H9 (cell line): ENCODE data around the gene FARP2. TPM values are rescaled to one million over a fixed set of nuclear protein-coding genes. Genes with fewer than 3 reads are reported as not detected.

Experiments
- DNase-seq: peaks from one replicate; pipeline ENCODE4 v3.0.0-alpha.2; 2017
- H2AFZ ChIP-seq: one replicate; pipeline ENCODE4 v1.6.1; 2013; ENCODE audit warnings: mild to moderate bottlenecking, low read length, control low read depth, moderate library complexity
- H2AK5ac ChIP-seq: 2 replicates; pipeline ENCODE4 v1.6.1; 2013; ENCODE audit warnings: low read length, control low read depth, mixed read lengths; ENCODE audit not compliant: insufficient read length
- H2BK120ac ChIP-seq: one replicate; pipeline ENCODE4 v1.6.1; 2013; ENCODE audit warnings: low read depth, mild to moderate bottlenecking, low read length, control low read depth, inconsistent platforms; ENCODE audit not compliant: poor library complexity, severe bottlenecking
- H2BK12ac ChIP-seq: 2 replicates; pipeline ENCODE4 v1.6.1; 2013; ENCODE audit warnings: low read length, control low read depth, mixed read lengths, low read depth; ENCODE audit not compliant: insufficient read length
- H2BK15ac ChIP-seq: 2 replicates; pipeline ENCODE4 v1.6.1; 2013; ENCODE audit warnings: low read depth, low read length, control low read depth
- H2BK20ac ChIP-seq: one replicate; pipeline ENCODE4 v1.6.1; 2013; ENCODE audit warnings: low read depth, mild to moderate bottlenecking, low read length, control low read depth, inconsistent platforms; ENCODE audit not compliant: poor library complexity, severe bottlenecking
- H2BK5ac ChIP-seq: 2 replicates; pipeline ENCODE4 v1.6.1; 2013; ENCODE audit warnings: low read length, control low read depth, mixed read lengths; ENCODE audit not compliant: insufficient read length
- H3K14ac ChIP-seq: 2 replicates; pipeline ENCODE4 v1.6.1; 2013; ENCODE audit warnings: low read length, control low read depth; ENCODE audit not compliant: insufficient read depth
- H3K18ac ChIP-seq: 2 replicates; pipeline ENCODE4 v1.6.1; 2013; ENCODE audit warnings: low read depth, mild to moderate bottlenecking, mixed read lengths, low read length, control low read depth; ENCODE audit not compliant: insufficient read length
- H3K23ac ChIP-seq: 2 replicates; pipeline ENCODE4 v1.6.1; 2013; ENCODE audit warnings: low read length, control low read depth, mixed read lengths, low read depth; ENCODE audit not compliant: insufficient read length
- H3K23me2 ChIP-seq: 2 replicates; pipeline ENCODE4 v1.6.1; 2013; ENCODE audit warnings: low read depth, mild to moderate bottlenecking, mixed read lengths, low read length, control low read depth; ENCODE audit not compliant: insufficient read length, poor library complexity, severe bottlenecking
- H3K27ac ChIP-seq: 2 replicates; pipeline ENCODE4 v1.5.1; 2013; ENCODE audit warnings: low read length, control low read depth, mixed read lengths, low read depth; ENCODE audit not compliant: insufficient read length
- H3K27me3 ChIP-seq: 2 replicates; pipeline ENCODE4 v1.6.1; 2013; ENCODE audit warnings: low read length, control low read depth, inconsistent platforms; ENCODE audit not compliant: insufficient read depth
- H3K4ac ChIP-seq: 2 replicates; pipeline ENCODE4 v1.6.1; 2013; ENCODE audit warnings: low read depth, mild to moderate bottlenecking, control low read depth, inconsistent platforms, low read length, moderate library complexity
- H3K4me1 ChIP-seq: 2 replicates; pipeline ENCODE4 v1.6.1; 2013; ENCODE audit warnings: low read length, control low read depth, inconsistent platforms; ENCODE audit not compliant: insufficient read depth
- H3K4me2 ChIP-seq: 2 replicates; pipeline ENCODE4 v1.6.1; 2013; ENCODE audit warnings: low read length, control low read depth, mixed read lengths; ENCODE audit not compliant: insufficient read length, insufficient read depth
- H3K56ac ChIP-seq: 2 replicates; pipeline ENCODE4 v1.6.1; 2013; ENCODE audit warnings: low read depth, mild to moderate bottlenecking, mixed read lengths, low read length, control low read depth; ENCODE audit not compliant: insufficient read length
- H3K79me1 ChIP-seq: 2 replicates; pipeline ENCODE4 v1.6.1; 2013; ENCODE audit warnings: low read depth, mild to moderate bottlenecking, moderate library complexity, low read length, control low read depth, inconsistent platforms; ENCODE audit not compliant: insufficient read depth, poor library complexity, severe bottlenecking
- H3K79me2 ChIP-seq: 2 replicates; pipeline ENCODE4 v1.6.1; 2013; ENCODE audit warnings: low read length, control low read depth, inconsistent platforms; ENCODE audit not compliant: insufficient read depth
- H3K9ac ChIP-seq: 2 replicates; pipeline ENCODE4 v1.6.1; 2013; ENCODE audit warnings: low read length, control low read depth, mixed read lengths; ENCODE audit not compliant: insufficient read length; ENCODE audit errors: extremely low read depth
- H3K9me3 ChIP-seq: one replicate; pipeline ENCODE4 v1.6.1; 2013; ENCODE audit warnings: low read depth, low read length, inconsistent platforms; ENCODE audit not compliant: control insufficient read depth
- H3T11ph ChIP-seq: one replicate; pipeline ENCODE4 v1.6.1; 2013; ENCODE audit warnings: mild to moderate bottlenecking, low read length, control low read depth, inconsistent platforms
- H4K20me1 ChIP-seq: one replicate; pipeline ENCODE4 v1.6.1; 2013; ENCODE audit not compliant: control insufficient read depth, insufficient read length, insufficient read depth
- H4K5ac ChIP-seq: 2 replicates; pipeline ENCODE4 v1.6.1; 2013; ENCODE audit warnings: low read depth, mild to moderate bottlenecking, mixed read lengths, low read length, control low read depth; ENCODE audit not compliant: insufficient read length
- H4K8ac ChIP-seq: replicated peaks from 2 replicates; pipeline ENCODE4 v1.6.1; 2013; ENCODE audit warnings: low read length, control low read depth, mixed read lengths, low read depth; ENCODE audit not compliant: insufficient read length
- H4K91ac ChIP-seq: 2 replicates; pipeline ENCODE4 v1.6.1; 2013; ENCODE audit warnings: low read depth, mild to moderate bottlenecking, moderate library complexity, mixed read lengths, low read length, control low read depth; ENCODE audit not compliant: insufficient read length
- H3K27ac Mint-ChIP-seq, 3 experiments: 2 replicates in 2 of 3; 3 replicates in 1 of 3; pipeline ENCODE4 v1.8.0; 2020 to 2021; ENCODE audit warnings: mixed read lengths in 3 of 3, mild to moderate bottlenecking in 1 of 3, moderate library complexity in 1 of 3
- H3K27me3 Mint-ChIP-seq: 2 replicates; pipeline ENCODE4 v1.8.0; 2021; ENCODE audit warnings: low read depth, mild to moderate bottlenecking, moderate library complexity, mixed read lengths
- H3K36me3 Mint-ChIP-seq, 3 experiments: 2 replicates in 2 of 3; 3 replicates in 1 of 3; pipeline ENCODE4 v1.8.0; 2020 to 2021; ENCODE audit warnings: low read depth in 3 of 3, mixed read lengths in 3 of 3; ENCODE audit not compliant: insufficient read depth in 1 of 3
- H3K4me1 Mint-ChIP-seq, 2 experiments: 2 replicates each; pipeline ENCODE4 v1.8.0; 2020; ENCODE audit warnings: mixed read lengths in 2 of 2
- H3K4me3 Mint-ChIP-seq, 2 experiments: 2 replicates in 1 of 2; 3 replicates in 1 of 2; pipeline ENCODE4 v1.8.0; 2020 to 2021; ENCODE audit warnings: mild to moderate bottlenecking in 2 of 2, mixed read lengths in 2 of 2, moderate library complexity in 1 of 2
- H3K9me3 Mint-ChIP-seq, 2 experiments: 2 replicates in 1 of 2; 3 replicates in 1 of 2; pipeline ENCODE4 v1.8.0; 2020; ENCODE audit warnings: mild to moderate bottlenecking in 2 of 2, mixed read lengths in 2 of 2, moderate library complexity in 1 of 2
- CTCF ChIP-seq: fragments of 200-600 bp; sonication (generic); conservative IDR thresholded peaks from 3 replicates; pipeline ENCODE4 v1.8.0; 2021; ENCODE audit warnings: antibody characterized with exemption, mild to moderate bottlenecking
- WGBS: extraction: QIAGEN DNeasy Blood & Tissue Kit; methylation state at CpG from one replicate; pipeline ENCODE4 v1.1.7; 2013; ENCODE audit warnings: missing lambda C conversion rate, low lambda C conversion rate, mixed read lengths; ENCODE audit not compliant: insufficient read length; ENCODE audit errors: extremely low coverage; 5-methylcytosine and 5-hydroxymethylcytosine counted together
- total RNA-seq: library from RNA; stranded (reverse); gene quantifications from 2 replicates; pipeline ENCODE4 v1.2.1, GENCODE V29; 2021

The FARP2 gene
- total RNA-seq, 1 experiment from 2014 or later, result 33.9 TPM

GRCh38 chr2:241505086-241505780, 149.1 kb downstream of the FARP2 start:
- WGBS, result no CpG with 5 or more reads among the region's 15 CpGs
- Histone ChIP-seq H3K9ac (no peak overlapping the region), H3K23me2 (peaks cover 17% of the 10 kb centered on the region), H3K9me3 (no peaks in the 10 kb centered on the region), H2AK5ac (no peak overlapping the region), H3K18ac (no peak overlapping the region), H2BK15ac (no peak overlapping the region), H3K4me1 (peaks cover 2% of the 10 kb centered on the region; the same call in 1 of the 2 replicates), H2BK120ac (no peak overlapping the region), H3T11ph (no peak overlapping the region), H3K79me1 (peaks cover 13% of the 10 kb centered on the region), H4K20me1 (no peaks in the 10 kb centered on the region), H2BK20ac (no peak overlapping the region), H2BK12ac (no peak overlapping the region), H3K4me2 (no peak overlapping the region), H3K56ac (no peak overlapping the region), H4K5ac (no peak overlapping the region), H3K79me2 (peaks cover 16% of the 10 kb centered on the region; the same call in 1 of the 2 replicates), H4K8ac (no peak overlapping the region), H3K4ac (no peak overlapping the region), H3K27ac (no peak overlapping the region), H4K91ac (no peak overlapping the region), H3K27me3 (no peaks in the 10 kb centered on the region), H3K23ac (no peak overlapping the region), H3K14ac (no peak overlapping the region), H2AFZ (no peak overlapping the region), H2BK5ac (no peak overlapping the region)
- Mint-ChIP-seq H3K27ac (peak overlapping the region in 2 of 3 experiments; percentile 70 to 71; a peak in 2 of 7 replicates), H3K4me1 (peaks cover 15 to 28% of the 10 kb centered on the region in 2 experiments), H3K9me3 (no peaks in the 10 kb centered on the region), H3K36me3 (peaks cover 6 to 30% (median 17%) of the 10 kb centered on the region in 3 experiments), H3K27me3 (peaks cover 12% of the 10 kb centered on the region), H3K4me3 (no peak overlapping the region)
- no peak for TF ChIP-seq CTCF
- no peak for DNase-seq
